ENCODE data around the gene ADORA2A.

GRCh38 chr22:24444729-24445466, 17.5 kb downstream of the ADORA2A start:
- TF ChIP-seq POLR2A (IDR thresholded peaks at IDR 0.05): no peak
- TF ChIP-seq CTCF (IDR thresholded peaks at IDR 0.05): no peak
